Prostate gland (tissue), 2 donors: ENCODE results near the gene AGTRAP.

ENCODE experiments used
- CTCF ChIP-seq, 4 experiments: fragments of 200-600 bp in 2 of 4; fragments of 450-650 bp in 2 of 4; sonication (generic) in 2 of 4; IDR thresholded peaks; 1 replicate in 3 of 4; 2 replicates in 1 of 4; pipeline ENCODE4 v1.5.1; 2016 to 2019; ENCODE audit warnings: antibody characterized with exemption in 4 of 4, mild to moderate bottlenecking in 2 of 4, moderate library complexity in 2 of 4
- POLR2AphosphoS5 ChIP-seq: sonication (generic); formaldehyde crosslinking; IDR thresholded peaks from one replicate; pipeline ENCODE4 v1.6.1; 2017; ENCODE audit warnings: antibody characterized with exemption

- TF ChIP-seq CTCF (IDR thresholded peaks at IDR 0.05) = no peak
- no peak for TF ChIP-seq POLR2AphosphoS5
Measured at GRCh38 chr1:11720033-11720376, 15.9 kb upstream of the AGTRAP start.
